K562 treated with DMSO at 1 percent for 48 hours (cell line): ENCODE data around the gene TMEM204. TPM values are rescaled to one million over a fixed set of nuclear protein-coding genes. Genes with fewer than 3 reads are reported as not detected.

Source experiments
- total RNA-seq: library from RNA; unstranded; fragments of 300-600 nt; gene quantifications from 2 replicates; pipeline ENCODE4 v1.2.3, GENCODE V29; 2022; ENCODE audit warnings: low replicate concordance; ENCODE audit errors: extremely low read depth

The TMEM204 gene
- total RNA-seq, result not detected in 2 replicates

DNA sequence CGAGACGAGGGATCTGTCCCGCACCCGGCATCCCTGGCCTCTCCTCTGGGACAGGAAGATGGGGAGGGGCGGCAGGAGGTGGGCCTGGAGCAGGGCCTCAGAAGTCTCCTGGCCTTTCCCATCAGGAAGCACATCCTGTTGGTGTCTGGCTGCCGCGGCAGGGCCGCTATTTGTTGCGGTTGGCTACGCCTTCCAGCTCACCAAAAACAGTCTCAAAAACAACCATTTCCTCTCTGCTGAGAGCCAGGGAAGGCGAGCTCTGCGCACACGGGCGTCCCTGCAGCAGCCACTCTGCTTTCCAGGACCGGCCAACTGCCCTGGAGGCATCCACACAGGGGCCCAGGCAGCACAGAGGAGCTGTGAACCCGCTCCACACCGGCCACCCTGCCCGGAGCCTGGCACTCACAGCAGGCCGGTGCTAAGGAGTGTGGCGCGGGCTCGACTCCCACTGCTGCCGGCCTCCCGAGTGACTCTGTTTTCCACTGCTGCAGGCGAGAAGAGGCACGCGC is at the start of gene TMEM204:
TSS of gene TMEM204 (plus strand) at position 224 of the 509 bp plus-strand sequence. CDS start 610 bp downstream, outside the sequence.

DNA sequence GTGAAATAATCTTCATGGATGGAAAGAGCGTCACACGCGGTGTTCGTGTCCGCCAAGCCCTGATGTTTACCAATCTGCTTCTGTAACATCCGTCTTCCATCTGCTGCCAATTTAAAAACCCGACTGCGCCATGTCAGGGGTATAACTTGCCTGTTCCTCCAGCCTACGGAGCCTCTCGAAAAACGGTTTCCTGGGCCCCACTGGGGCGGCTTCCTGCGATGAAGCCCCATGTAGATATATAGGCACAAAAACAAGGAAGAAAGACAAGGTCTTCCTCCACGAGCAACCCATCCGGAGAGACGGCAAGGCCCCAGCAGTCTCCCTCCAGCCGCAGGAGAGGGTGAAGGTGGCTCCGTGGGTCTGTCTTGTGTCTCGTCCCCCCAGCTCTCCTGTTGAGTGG is 44.8 kb upstream of the TMEM204 start, which contains the start of gene PTX4:
TSS of gene PTX4 (minus strand) at position 326 of the 400 bp plus-strand sequence. CDS start at position 291, 35 bp downstream.

DNA sequence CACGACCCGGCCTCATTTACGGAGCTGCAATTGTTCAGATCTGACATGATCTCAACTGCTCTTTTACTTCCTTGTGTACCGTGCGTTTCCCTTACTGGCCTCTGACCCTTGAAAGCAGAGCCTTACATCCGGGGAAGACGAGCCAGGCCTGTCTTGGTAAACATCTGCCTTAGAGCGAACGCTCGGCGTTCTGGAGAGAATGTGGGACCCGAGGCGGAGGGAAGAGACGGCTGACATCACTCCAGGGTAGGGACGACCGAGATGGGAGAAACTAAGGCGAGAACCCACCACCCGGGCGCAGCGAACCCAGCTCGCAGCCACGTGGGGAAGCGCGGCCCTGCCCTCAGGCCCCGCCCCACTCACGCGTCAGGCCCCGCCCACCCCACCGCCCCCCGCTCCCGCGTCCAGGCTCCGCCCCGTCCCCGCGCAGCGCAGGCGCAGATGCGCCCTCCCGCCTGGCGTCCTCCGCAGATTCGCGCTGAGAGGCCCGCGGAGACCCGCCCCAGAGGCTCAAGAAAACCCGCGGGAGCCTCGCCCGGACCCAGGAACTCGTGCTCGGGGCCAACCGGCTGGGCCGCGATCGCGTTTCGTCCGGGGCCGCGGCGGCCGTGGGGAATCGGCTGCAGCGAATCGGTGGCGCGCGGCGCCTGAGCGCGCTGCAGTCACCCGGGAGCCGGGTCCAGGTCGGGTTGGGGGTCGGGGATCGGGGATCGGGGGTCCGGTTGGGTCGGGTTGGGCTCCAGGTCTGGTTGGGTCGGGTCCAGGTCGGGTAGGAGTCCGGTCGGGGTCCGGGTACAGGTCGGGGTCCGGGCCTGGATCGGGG is 40.3 kb upstream of the TMEM204 start, which contains the start of gene TELO2:
TSS of gene TELO2 (plus strand) at position 438 of the 823 bp plus-strand sequence. CDS start 922 bp downstream, outside the sequence.

Other genes with a start within 250 kb of the TMEM204 start
- gene UBE2I, start 224.0 kb upstream of the TMEM204 start, total RNA-seq, result not detected in 2 replicates
- not detected in 2 replicates for gene BAIAP3, start 200.0 kb upstream of the TMEM204 start, total RNA-seq
- not detected in 2 replicates for gene TSR3, start 181.8 kb upstream of the TMEM204 start, total RNA-seq
- gene GNPTG, start 181.7 kb upstream of the TMEM204 start, total RNA-seq, result not detected in 2 replicates
- not detected in 2 replicates for gene UNKL, start 119.0 kb upstream of the TMEM204 start, total RNA-seq
- not detected in 2 replicates for gene UQCC4, start 112.9 kb upstream of the TMEM204 start, total RNA-seq
- gene PERCC1, start 102.6 kb upstream of the TMEM204 start, total RNA-seq, result not detected in 2 replicates
- gene CCDC154, start 89.1 kb upstream of the TMEM204 start, total RNA-seq, result not detected in 2 replicates
- gene CLCN7, start 58.6 kb upstream of the TMEM204 start, total RNA-seq, result not detected in 2 replicates
- not detected in 2 replicates for gene PTX4, start 44.7 kb upstream of the TMEM204 start, total RNA-seq
- gene TELO2, start 40.3 kb upstream of the TMEM204 start, total RNA-seq, result not detected in 2 replicates
- gene IFT140, start 78.4 kb downstream of the TMEM204 start, total RNA-seq, result not detected in 2 replicates
- gene CRAMP1, start 78.7 kb downstream of the TMEM204 start, total RNA-seq, result not detected in 2 replicates
- gene JPT2, start 144.6 kb downstream of the TMEM204 start, total RNA-seq, result not detected in 2 replicates
- not detected in 2 replicates for gene MAPK8IP3, start 172.5 kb downstream of the TMEM204 start, total RNA-seq
- gene NME3, start 237.9 kb downstream of the TMEM204 start, total RNA-seq, result not detected in 2 replicates
- not detected in 2 replicates for gene EME2, start 239.1 kb downstream of the TMEM204 start, total RNA-seq
- not detected in 2 replicates for gene MRPS34, start 239.5 kb downstream of the TMEM204 start, total RNA-seq
- not detected in 2 replicates for gene SPSB3, start 248.9 kb downstream of the TMEM204 start, total RNA-seq
- 502 TPM in 1 of 2 replicates, not detected in the other for gene NUBP2, start 249.3 kb downstream of the TMEM204 start, total RNA-seq